Measurements from ENCODE around the gene PRPF40B.

PRPF40B gene

GRCh38 chr12:49689785-49690184 is 66.4 kb downstream of the PRPF40B start:
- no peak for DNase-seq

- no peak for DNase-seq
Observed at GRCh38 chr12:49692851-49693250, 69.5 kb downstream of the PRPF40B start.

GRCh38 chr12:49693931-49694444 is 70.6 kb downstream of the PRPF40B start:
- no peak for DNase-seq

All from activated T-cell treated with anti-CD3 and anti-CD28 coated beads for 4 hours (primary cell).